GM12878 (cell line): ENCODE data around the gene FFAR4. TPM values are rescaled to one million over a fixed set of nuclear protein-coding genes. Genes with fewer than 3 reads are reported as not detected.

Experiments
- ATAC-seq: fragments of 200-7000 bp; cut with Tn5 transposase; 3 replicates; pipeline ENCODE4 v1.9.1; 2020; ENCODE audit warnings: mild to moderate bottlenecking, moderate library complexity
- BruUV-seq: library from RNA; stranded (reverse); fragments of 400-500 nt; replicated peaks from 2 replicates; lab custom pipeline; 2021; lab: Mats Ljungman, UMichigan
- CTCF ChIA-PET: fragments of 300-600 bp; sonication (Branson Sonifier 250); formaldehyde crosslinking; extraction: SDS; loops from one replicate; lab custom pipeline; 2021; ENCODE audit warnings: inconsistent platforms; lab: Yijun Ruan, JAX
- POLR2A ChIA-PET: fragments of 350-600 bp; formaldehyde crosslinking; extraction: SDS; loops from one replicate; lab custom pipeline; 2021; ENCODE audit warnings: inconsistent platforms; lab: Charles Lee
- RAD21 ChIA-PET: fragments of 300-600 bp; sonication (Branson Sonifier 250); formaldehyde crosslinking; loops from one replicate; lab custom pipeline; 2023; ENCODE audit warnings: antibody characterized with exemption; ENCODE audit not compliant: unreplicated experiment; lab: Charles Lee
- SMC1A ChIA-PET: fragments of 300-600 bp; sonication (Branson Sonifier 250); formaldehyde crosslinking; loops from one replicate; lab custom pipeline; 2023; ENCODE audit not compliant: unreplicated experiment, uncharacterized antibody; lab: Charles Lee
- DNase-seq: peaks from one replicate; pipeline ENCODE4 v3.0.0-alpha.2; 2011; ENCODE audit warnings: low read depth, low spot score
- FAIRE-seq: peaks from 3 replicates; lab custom pipeline; 2011; peaks lifted over from hg19 to GRCh38; lab: Jason Lieb, UNC
- H2AFZ ChIP-seq: 2 replicates; pipeline ENCODE4 v1.6.0; 2011; ENCODE audit warnings: low read depth, low read length, control low read depth; ENCODE audit not compliant: control insufficient read depth
- H3K27ac ChIP-seq: 2 replicates; pipeline ENCODE4 v1.5.1; 2011; ENCODE audit warnings: control low read depth; ENCODE audit not compliant: control insufficient read depth, insufficient read depth
- H3K27me3 ChIP-seq, 2 experiments: replicated peaks in 1 of 2; 2 replicates each; pipeline versions ENCODE4 v1.6.0 to v1.6.1; 2011; ENCODE audit warnings: low read length in 1 of 2; ENCODE audit not compliant: control insufficient read depth in 2 of 2, insufficient read depth in 2 of 2
- H3K36me3 ChIP-seq, 2 experiments: 2 replicates each; pipeline ENCODE4 v1.5.1; 2011; ENCODE audit warnings: low read length in 1 of 2; ENCODE audit not compliant: control insufficient read depth in 2 of 2, insufficient read depth in 2 of 2
- H3K4me1 ChIP-seq: 2 replicates; pipeline ENCODE4 v1.6.1; 2011; ENCODE audit warnings: mild to moderate bottlenecking, low read length, moderate library complexity, mixed read lengths; ENCODE audit not compliant: control insufficient read depth, insufficient read depth
- H3K4me2 ChIP-seq: 2 replicates; pipeline ENCODE4 v1.6.0; 2011; ENCODE audit warnings: control low read depth; ENCODE audit not compliant: control insufficient read depth, insufficient read depth
- H3K4me3 ChIP-seq: fragments of 200-600 bp; sonication (generic); 2 replicates; pipeline ENCODE4 v1.5.1; 2016
- H3K79me2 ChIP-seq: 2 replicates; pipeline ENCODE4 v1.6.0; 2011; ENCODE audit warnings: low read length; ENCODE audit not compliant: control insufficient read depth, insufficient read depth
- H3K9ac ChIP-seq: 2 replicates; pipeline ENCODE4 v1.8.0; 2011; ENCODE audit warnings: low read length, control low read depth, mixed read lengths; ENCODE audit not compliant: control insufficient read depth, insufficient read depth
- H3K9me3 ChIP-seq: replicated peaks from 3 replicates; pipeline ENCODE4 v1.5.1; 2011; ENCODE audit warnings: mild to moderate bottlenecking, low read length; ENCODE audit not compliant: control insufficient read depth, insufficient read depth
- H4K20me1 ChIP-seq: 2 replicates; pipeline ENCODE4 v1.6.0; 2011; ENCODE audit not compliant: control insufficient read depth, insufficient read depth
- ASH2L ChIP-seq: fragments of 300-600, 200-600 bp; sonication (generic); IDR thresholded peaks from 2 replicates; pipeline ENCODE4 v1.6.1; 2017; ENCODE audit warnings: low read depth, mild to moderate bottlenecking, borderline replicate concordance
- BACH1 ChIP-seq: fragments of 450-650 bp; IDR thresholded peaks from 2 replicates; pipeline ENCODE4 v1.6.1; 2017; ENCODE audit warnings: mild to moderate bottlenecking, borderline replicate concordance
- CBFB ChIP-seq: IDR thresholded peaks from 2 replicates; pipeline ENCODE4 v1.6.1; 2016; ENCODE audit warnings: antibody characterized with exemption, low read depth
- EP300 ChIP-seq, 2 experiments: fragments of 150-350 bp in 1 of 2; IDR thresholded peaks; 2 replicates each; pipeline ENCODE4 v1.6.1; 2011 to 2012; ENCODE audit warnings: low read depth in 2 of 2, low read length in 2 of 2, borderline replicate concordance in 1 of 2, improper control_type of control experiment in 1 of 2, inconsistent platforms in 1 of 2; ENCODE audit not compliant: control insufficient read depth in 1 of 2
- IKZF2 ChIP-seq, 2 experiments: fragments of 450-650 bp; IDR thresholded peaks; 2 replicates each; pipeline ENCODE4 v1.6.1; 2017; ENCODE audit warnings: mild to moderate bottlenecking in 2 of 2, moderate library complexity in 2 of 2
- RUNX3 ChIP-seq: IDR thresholded peaks from 2 replicates; pipeline ENCODE4 v1.6.1; 2012; ENCODE audit warnings: low read length, inconsistent platforms
- WRNIP1 ChIP-seq: IDR thresholded peaks from 2 replicates; pipeline ENCODE4 v1.6.1; 2011; ENCODE audit warnings: low read depth, low read length, improper control_type of control experiment, borderline replicate concordance
- ZSCAN29 ChIP-seq: fragments of 450-650 bp; IDR thresholded peaks from 2 replicates; pipeline ENCODE4 v1.6.1; 2017; ENCODE audit warnings: mild to moderate bottlenecking, moderate library complexity
- WGBS: methylation state at CpG from one replicate; pipeline ENCODE4 v1.1.6; 2016; ENCODE audit warnings: low lambda C conversion rate; ENCODE audit not compliant: insufficient replicate concordance, insufficient coverage; ENCODE audit errors: missing lambda C conversion rate; 5-methylcytosine and 5-hydroxymethylcytosine counted together
- in situ Hi-C: fragments of 300-500 bp; cut with MboI; formaldehyde crosslinking; loops from 9 replicates; pipeline ENCODE4 v1.14.3; 2018; ENCODE audit warnings: mixed read lengths
- intact Hi-C: fragments of 100-400 bp; cut with micrococcal nuclease; formaldehyde crosslinking; loops from one replicate; pipeline ENCODE4 v1.14.2; 2022; ENCODE audit not compliant: unreplicated experiment
- polyA plus RNA-seq, 11 experiments: library from polyadenylated mRNA; depleted of rRNA in 4 of 11; unstranded in 6 of 11; stranded (reverse) in 5 of 11; fragments of >200 nt; fragmentation: Nextera tagmentation in 4 of 11; fragmentation: Illumina TruSeq in 1 of 11; extraction: Ambion mirVana in 4 of 11; extraction: Trizol in 1 of 11; gene quantifications; 1 replicate in 1 of 11; 2 replicates in 10 of 11; pipeline versions ENCODE4 v1.2.1 to v1.2.3, GENCODE V29; 2011 to 2016; ENCODE audit warnings: inconsistent platforms in 2 of 11, missing spikeins in 2 of 11, low read depth in 1 of 11
- total RNA-seq, 4 experiments: library from RNA; depleted of rRNA in 3 of 4; stranded (reverse); fragments of >200 nt in 3 of 4; fragmentation: Illumina TruSeq in 1 of 4; extraction: Trizol in 1 of 4; gene quantifications; 2 replicates each; pipeline versions ENCODE4 v1.2.1 to v1.2.3, GENCODE V29; 2013 to 2021
- TF ChIP-seq, protein P1 (sequence below): fragments of 450-650 bp; IDR thresholded peaks from 2 replicates; pipeline ENCODE4 v1.6.1; 2017; ENCODE audit warnings: antibody characterized with exemption, mild to moderate bottlenecking, moderate library complexity
- TF ChIP-seq, protein P2 (sequence below): IDR thresholded peaks from 2 replicates; pipeline ENCODE4 v1.6.1; 2011; ENCODE audit warnings: mild to moderate bottlenecking, low read depth, low read length, moderate library complexity; ENCODE audit not compliant: insufficient replicate concordance
- TF ChIP-seq, protein P3 (sequence below): fragments of 150-350 bp; IDR thresholded peaks from 2 replicates; pipeline ENCODE4 v1.6.1; 2014; ENCODE audit warnings: mild to moderate bottlenecking, low read depth, low read length
- TF ChIP-seq, protein P4 (sequence below): IDR thresholded peaks from 2 replicates; pipeline ENCODE4 v1.6.1; 2012; ENCODE audit warnings: improper control_type of control experiment, low read depth, low read length; ENCODE audit not compliant: insufficient replicate concordance

The FFAR4 gene
- total and polyA plus RNA-seq, 10 of the 15 experiments (the other 5 are each of a cell fraction or from before 2014, with no cell fraction given), result not detected

DNA sequence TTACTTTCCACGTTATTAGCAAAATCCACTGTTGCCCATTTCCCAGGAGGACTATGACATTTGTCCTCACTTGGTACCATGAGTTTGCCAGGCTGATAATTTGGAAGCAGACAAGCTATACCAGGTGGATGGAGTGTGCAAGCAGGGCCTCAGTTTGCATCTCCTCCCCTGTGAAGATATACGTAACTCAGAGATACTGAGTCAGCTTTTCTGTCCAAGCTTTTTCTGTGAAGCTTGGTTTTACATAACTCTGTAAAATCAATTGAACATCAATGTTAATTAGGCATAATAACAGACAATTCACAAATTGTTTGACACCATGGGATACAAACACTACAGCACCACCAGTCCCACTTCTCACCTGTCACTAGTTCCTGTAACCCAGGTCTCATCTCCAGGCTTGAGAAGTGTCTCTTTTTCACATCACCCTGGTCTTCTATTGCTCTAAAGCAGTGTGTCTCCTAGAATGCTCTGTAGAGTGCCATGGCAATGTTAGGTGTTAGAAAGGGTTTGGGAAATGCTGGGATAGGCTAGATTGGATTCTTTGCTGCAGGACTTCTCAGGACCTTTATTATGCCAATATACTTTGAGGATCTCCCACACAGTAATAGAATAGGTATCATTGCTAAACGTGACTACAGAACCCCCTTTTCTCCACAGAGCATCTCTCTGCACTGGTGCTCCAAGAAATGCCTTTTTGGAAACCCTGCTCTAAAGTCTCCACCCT, 13.7 kb downstream of the FFAR4 start:
- no TSS peak for BruUV-seq
- WGBS, result 19% methylated on average over 3 of the region's 3 CpGs
- no peaks in the 10 kb centered on the region for H4K20me1 ChIP-seq
- CTCF ChIA-PET, result no interaction called here
- no peaks in the 10 kb centered on the region for H3K27me3 ChIP-seq
- DNase-seq (no peak), ATAC-seq (no peak), FAIRE-seq (no peak)
- intact Hi-C loops (no loop called here), in situ Hi-C loops (no loop called here)
- no peaks in the 10 kb centered on the region; the same call in 2 of the 3 replicates for H3K9me3 ChIP-seq
- H3K4me1 ChIP-seq, result no peaks in the 10 kb centered on the region
- SMC1A ChIA-PET, result no interaction called here
- POLR2A ChIA-PET, result no interaction called here
- H3K4me2 ChIP-seq, result no peak overlapping the region
- RAD21 ChIA-PET, result no interaction called here
- no peak overlapping the region for H3K4me3 ChIP-seq
- H3K9ac ChIP-seq, result no peak overlapping the region
- no peak overlapping the region for H3K27ac ChIP-seq
- no peaks in the 10 kb centered on the region for H3K36me3 ChIP-seq
- no peak overlapping the region for H2AFZ ChIP-seq
- H3K79me2 ChIP-seq, result no peaks in the 10 kb centered on the region
- TF ChIP-seq ASH2L, result no peak
- TF ChIP-seq RUNX3, result no peak
- no peak for TF ChIP-seq WRNIP1
- TF ChIP-seq, protein P1, sequence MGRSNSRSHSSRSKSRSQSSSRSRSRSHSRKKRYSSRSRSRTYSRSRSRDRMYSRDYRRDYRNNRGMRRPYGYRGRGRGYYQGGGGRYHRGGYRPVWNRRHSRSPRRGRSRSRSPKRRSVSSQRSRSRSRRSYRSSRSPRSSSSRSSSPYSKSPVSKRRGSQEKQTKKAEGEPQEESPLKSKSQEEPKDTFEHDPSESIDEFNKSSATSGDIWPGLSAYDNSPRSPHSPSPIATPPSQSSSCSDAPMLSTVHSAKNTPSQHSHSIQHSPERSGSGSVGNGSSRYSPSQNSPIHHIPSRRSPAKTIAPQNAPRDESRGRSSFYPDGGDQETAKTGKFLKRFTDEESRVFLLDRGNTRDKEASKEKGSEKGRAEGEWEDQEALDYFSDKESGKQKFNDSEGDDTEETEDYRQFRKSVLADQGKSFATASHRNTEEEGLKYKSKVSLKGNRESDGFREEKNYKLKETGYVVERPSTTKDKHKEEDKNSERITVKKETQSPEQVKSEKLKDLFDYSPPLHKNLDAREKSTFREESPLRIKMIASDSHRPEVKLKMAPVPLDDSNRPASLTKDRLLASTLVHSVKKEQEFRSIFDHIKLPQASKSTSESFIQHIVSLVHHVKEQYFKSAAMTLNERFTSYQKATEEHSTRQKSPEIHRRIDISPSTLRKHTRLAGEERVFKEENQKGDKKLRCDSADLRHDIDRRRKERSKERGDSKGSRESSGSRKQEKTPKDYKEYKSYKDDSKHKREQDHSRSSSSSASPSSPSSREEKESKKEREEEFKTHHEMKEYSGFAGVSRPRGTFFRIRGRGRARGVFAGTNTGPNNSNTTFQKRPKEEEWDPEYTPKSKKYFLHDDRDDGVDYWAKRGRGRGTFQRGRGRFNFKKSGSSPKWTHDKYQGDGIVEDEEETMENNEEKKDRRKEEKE, result no peak
- no peak for TF ChIP-seq ZSCAN29
- TF ChIP-seq EP300 (IDR thresholded peaks at IDR 0.05; ENCODE audit: borderline replicate concordance in 1 of 2, control insufficient read depth in 1 of 2, low read depth in 2 of 2, low read length in 2 of 2), result no peak
- TF ChIP-seq, protein P2, sequence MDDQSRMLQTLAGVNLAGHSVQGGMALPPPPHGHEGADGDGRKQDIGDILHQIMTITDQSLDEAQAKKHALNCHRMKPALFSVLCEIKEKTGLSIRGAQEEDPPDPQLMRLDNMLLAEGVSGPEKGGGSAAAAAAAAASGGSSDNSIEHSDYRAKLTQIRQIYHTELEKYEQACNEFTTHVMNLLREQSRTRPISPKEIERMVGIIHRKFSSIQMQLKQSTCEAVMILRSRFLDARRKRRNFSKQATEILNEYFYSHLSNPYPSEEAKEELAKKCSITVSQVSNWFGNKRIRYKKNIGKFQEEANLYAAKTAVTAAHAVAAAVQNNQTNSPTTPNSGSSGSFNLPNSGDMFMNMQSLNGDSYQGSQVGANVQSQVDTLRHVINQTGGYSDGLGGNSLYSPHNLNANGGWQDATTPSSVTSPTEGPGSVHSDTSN, result no peak
- no peak for TF ChIP-seq CBFB
- TF ChIP-seq, protein P3, sequence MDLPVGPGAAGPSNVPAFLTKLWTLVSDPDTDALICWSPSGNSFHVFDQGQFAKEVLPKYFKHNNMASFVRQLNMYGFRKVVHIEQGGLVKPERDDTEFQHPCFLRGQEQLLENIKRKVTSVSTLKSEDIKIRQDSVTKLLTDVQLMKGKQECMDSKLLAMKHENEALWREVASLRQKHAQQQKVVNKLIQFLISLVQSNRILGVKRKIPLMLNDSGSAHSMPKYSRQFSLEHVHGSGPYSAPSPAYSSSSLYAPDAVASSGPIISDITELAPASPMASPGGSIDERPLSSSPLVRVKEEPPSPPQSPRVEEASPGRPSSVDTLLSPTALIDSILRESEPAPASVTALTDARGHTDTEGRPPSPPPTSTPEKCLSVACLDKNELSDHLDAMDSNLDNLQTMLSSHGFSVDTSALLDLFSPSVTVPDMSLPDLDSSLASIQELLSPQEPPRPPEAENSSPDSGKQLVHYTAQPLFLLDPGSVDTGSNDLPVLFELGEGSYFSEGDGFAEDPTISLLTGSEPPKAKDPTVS, result no peak
- TF ChIP-seq, protein P4, sequence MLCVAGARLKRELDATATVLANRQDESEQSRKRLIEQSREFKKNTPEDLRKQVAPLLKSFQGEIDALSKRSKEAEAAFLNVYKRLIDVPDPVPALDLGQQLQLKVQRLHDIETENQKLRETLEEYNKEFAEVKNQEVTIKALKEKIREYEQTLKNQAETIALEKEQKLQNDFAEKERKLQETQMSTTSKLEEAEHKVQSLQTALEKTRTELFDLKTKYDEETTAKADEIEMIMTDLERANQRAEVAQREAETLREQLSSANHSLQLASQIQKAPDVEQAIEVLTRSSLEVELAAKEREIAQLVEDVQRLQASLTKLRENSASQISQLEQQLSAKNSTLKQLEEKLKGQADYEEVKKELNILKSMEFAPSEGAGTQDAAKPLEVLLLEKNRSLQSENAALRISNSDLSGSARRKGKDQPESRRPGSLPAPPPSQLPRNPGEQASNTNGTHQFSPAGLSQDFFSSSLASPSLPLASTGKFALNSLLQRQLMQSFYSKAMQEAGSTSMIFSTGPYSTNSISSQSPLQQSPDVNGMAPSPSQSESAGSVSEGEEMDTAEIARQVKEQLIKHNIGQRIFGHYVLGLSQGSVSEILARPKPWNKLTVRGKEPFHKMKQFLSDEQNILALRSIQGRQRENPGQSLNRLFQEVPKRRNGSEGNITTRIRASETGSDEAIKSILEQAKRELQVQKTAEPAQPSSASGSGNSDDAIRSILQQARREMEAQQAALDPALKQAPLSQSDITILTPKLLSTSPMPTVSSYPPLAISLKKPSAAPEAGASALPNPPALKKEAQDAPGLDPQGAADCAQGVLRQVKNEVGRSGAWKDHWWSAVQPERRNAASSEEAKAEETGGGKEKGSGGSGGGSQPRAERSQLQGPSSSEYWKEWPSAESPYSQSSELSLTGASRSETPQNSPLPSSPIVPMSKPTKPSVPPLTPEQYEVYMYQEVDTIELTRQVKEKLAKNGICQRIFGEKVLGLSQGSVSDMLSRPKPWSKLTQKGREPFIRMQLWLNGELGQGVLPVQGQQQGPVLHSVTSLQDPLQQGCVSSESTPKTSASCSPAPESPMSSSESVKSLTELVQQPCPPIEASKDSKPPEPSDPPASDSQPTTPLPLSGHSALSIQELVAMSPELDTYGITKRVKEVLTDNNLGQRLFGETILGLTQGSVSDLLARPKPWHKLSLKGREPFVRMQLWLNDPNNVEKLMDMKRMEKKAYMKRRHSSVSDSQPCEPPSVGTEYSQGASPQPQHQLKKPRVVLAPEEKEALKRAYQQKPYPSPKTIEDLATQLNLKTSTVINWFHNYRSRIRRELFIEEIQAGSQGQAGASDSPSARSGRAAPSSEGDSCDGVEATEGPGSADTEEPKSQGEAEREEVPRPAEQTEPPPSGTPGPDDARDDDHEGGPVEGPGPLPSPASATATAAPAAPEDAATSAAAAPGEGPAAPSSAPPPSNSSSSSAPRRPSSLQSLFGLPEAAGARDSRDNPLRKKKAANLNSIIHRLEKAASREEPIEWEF, result no peak
- no peak for TF ChIP-seq BACH1
- no peak for TF ChIP-seq IKZF2 (IDR thresholded peaks at IDR 0.05)
